Activated CD4-positive, alpha-beta T cell treated with anti-CD3 and anti-CD28 coated beads, Interleukin-10, Interleukin-2, amounts not matched to agents 100 ng/mL and 50 ng/mL, durations not matched to agents 16 hours and 8 hours (primary cell): Measurements from ENCODE around the gene MAP2K3.

Source experiments
- DNase-seq: peaks from one replicate; pipeline ENCODE4 v3.0.0-alpha.2; 2020

The MAP2K3 gene

DNA sequence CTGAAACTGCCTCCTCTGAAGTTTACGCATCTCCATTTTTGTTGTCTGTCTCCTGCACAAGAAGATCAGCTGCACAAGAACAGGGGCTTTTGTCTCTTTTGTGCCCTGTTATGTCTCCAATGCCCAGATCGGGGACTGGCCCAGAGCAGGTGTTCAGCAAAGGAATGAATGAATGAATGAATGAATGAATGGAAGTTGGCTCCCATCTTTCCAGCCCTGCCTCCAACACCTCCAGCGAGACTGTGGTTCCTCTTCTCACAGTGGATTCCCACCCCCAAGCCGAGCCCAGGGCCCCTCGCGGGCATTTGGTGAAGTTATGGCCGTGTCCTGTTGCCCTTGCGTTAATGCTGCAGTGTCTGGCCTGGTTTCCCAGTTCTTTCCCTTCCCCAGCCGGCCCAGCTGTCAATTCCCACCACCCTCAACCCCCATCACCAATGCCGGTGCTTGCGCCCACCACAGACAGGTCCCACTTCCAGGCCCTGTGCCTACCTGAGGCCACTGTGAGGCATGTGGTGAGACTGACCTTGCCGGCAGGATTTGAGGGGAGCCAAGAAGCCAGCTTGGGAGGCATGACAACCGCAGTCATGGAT, 70.4 kb downstream of the MAP2K3 start:
- DNase-seq: no peak

DNA sequence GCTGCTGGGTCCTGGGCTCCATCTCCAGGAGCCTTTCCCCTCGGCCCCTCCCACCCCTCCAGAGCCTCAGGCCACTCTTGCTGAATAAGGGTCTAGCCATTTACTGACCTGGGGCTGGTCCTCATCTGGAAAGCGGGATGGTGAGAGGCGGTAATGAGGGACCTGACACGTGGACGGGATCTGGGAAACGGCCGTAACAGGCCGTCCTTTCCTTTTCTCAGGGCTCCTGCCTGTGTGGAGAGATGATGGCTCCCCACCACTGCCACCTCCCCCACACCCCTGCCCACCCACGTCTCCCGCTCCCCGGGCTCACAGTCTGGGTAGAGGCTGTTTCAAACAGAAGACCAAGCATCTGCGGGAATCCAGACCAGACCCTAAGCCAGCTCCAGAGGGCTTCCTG, 71.1 kb downstream of the MAP2K3 start:
- DNase-seq: no peak

DNA sequence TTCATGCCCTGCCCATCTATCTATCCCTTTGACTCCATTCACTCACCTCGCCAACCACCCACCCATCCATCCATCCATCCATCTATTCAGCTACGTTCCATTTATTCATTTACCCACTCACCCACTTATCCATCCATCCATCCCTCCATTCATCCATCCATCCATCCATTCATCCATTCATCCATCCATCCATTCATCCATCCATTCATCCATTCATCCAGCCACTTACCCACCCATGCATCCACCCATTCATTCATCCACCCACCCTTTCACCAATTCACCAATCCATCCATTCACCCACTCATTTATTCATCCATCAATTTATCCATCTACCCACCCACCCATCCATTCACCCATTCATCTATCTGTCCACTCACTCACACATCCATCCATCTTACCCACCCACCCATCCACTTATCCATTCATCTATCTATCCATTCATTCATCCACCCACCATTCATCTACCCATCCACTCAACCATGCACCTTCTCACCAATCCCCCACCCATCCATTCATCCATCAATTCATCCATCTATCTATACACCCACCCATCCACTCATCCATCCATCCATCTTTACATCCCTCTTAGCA, 72.1 kb downstream of the MAP2K3 start:
- DNase-seq: no peak

DNA sequence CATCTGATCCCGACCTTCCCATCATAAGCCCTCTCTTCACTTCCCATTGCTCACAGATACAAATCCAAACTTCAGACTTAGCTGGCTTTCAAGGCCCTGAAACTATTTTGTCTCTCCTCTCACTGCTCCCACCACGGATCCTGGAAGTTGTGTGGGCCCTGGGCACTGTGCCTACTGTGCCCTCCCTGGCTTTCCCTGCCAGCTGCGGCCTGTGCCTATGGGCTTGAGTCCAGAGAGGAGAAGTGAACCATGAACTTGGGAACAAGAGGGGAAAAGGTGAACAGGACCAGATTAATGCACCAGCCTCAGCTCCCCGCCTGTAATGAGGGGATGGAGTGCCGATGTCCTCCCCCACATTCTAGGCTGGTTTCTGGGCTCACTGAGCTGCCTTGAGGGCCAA, 72.8 kb downstream of the MAP2K3 start:
- DNase-seq: no peak

DNA sequence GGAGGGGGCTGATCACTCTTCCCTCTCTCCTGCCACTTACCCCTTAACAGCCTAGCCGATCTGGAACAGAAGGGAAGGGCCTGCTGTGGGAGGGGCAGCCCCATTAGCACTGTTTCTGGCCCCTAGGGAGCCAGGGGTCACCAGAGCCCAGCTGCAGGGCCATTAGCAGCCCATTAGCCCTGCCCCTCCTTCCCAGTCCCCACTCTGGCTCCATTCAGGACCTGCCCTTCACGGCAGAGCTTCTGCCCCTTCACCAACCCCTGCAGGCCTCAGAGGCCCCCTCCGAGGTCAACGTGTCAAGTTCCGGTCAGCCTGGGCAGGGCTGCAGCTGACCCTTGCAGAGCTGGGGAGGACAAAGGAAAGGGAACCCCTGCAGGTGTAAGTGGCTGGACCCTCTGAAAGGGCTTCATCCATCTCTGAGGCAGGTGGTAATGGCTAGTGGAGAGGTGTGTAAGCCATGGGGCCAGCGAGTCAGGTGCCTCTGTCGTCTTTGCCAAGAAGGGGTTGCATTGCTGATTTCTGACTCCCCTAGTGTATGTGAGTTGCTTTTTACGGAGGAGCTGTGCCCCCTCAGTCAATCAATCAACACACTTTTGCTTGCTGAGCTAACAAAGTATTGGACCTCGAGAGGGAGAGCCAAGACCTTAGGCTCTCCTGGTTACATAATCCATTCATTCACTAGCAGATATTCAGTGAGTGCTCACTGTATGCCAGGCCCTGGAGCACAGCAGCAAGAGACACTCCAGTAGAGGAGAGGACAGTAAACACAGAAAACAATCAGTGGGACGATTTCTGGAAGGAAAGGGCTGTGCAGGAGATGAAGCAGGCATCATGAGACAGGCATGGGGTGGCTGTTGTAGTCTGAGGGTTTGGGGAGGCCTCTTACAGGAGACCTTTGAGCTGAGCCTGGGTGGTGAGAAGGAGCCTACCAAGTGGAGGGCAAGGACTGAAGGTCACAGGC, 73.5 kb downstream of the MAP2K3 start:
- DNase-seq: no peak

DNA sequence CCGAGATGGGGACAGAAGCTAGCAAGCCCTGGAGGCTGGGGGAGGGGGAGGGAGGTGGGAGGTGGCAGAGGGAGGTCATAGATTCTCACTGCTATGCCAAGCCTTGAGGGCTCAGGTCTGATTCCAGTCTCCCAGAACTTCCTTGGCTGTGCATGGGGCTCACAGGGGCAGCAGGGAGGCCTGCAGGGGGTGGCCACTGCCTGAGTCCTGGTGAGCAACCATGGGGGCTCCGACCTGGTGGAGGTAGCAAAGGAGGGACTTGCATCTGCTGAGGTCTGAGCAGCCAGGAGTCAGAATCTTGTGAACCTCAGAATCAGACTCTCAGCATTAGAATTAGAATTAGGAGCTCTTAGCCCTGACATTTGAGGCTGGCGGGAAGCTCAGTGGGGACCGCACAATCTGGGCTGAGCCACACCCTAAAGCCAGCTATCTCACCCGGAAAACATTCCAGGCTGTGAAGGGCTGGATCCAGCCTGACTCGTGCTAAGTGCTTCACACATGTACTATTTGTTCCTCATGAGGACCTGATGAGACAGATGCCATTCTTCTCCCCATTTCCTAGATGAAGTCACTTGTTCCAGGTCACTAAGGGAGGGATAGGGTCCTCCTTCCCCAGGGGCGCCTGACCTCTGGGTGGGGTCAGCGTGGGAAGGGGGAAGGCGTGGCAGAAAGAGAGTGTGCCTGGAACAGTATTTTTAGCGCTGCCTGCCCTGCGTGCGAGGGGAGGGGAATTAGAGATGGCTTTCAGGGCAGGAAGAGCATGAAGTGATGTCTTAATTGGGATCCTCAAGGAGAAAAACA, 74.4 kb downstream of the MAP2K3 start:
- no peak for DNase-seq

DNA sequence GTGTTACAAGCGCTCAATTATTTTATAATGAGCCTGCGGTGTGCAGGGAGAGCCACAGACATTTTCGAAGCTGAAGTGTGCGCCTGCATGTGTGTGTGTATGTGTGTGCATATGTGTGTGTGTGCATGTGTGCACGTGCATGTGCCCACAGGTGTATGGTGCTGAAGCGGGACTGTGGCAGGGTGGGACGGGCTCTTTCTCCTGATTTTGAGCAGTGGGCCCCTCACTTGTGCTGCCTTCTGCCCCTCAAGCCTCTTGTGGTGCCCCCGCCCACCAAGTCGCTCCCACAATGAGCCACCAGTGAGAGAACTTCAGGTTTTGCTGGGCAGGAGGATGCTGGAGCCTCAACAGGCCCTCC, 75.0 kb downstream of the MAP2K3 start:
- no peak for DNase-seq

DNA sequence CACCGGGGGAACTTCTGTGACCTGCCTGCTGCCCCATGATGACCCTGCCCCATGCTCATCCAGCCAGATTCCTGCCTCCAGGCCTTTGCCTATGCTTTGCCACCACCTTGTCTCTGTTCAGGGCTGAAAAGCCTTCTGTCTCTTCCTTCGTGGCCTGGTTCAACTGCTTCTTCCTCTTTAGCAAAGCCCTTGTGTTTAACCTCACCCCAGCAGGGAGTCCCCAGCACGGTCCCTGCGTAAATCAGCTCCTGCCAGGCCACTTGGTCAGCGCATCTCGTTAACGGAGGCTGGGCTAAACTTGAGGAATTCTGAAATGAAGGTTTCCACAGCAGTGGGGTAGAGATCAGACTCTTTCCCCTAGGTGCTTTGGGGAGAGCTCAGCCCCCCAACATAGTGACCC, 75.5 kb downstream of the MAP2K3 start:
- no peak for DNase-seq

DNA sequence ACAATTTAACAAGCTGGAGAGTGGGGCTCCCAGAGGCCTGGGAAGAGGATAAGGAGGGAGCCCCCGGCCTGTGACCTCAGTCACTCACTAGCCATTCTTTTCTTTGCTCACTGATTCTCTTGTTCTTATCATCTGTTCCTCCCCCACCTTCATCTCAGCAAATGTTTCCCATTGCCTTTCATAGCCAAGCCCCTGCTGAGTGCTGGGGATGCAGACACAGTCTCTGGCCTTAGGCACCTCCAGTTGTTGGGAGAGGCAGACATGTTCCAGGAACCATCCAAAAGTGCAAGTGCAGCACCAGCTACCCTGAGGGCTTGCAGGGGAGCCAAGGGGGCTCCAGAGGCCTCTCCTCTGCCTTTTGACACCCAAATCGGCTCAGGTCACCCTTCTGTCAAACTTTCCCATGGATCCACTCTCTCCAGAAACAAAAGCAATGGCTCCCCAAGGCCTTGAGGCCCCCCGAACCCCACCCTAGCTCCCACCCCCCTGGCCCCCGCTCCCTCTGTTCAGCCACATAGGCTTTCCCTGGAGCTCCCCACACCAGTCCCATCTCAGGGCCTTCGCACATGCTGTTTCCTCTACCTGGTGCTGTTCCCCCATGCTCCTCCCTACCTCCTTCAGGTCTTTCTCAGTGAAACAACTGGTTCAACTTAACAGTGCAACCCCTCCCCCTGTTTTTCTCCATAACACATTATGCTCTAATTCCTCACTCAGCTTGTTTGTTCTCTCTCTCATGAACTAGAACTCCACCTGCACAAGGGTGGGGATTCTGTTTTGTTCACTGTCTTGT, 76.7 kb downstream of the MAP2K3 start:
- no peak for DNase-seq

DNA sequence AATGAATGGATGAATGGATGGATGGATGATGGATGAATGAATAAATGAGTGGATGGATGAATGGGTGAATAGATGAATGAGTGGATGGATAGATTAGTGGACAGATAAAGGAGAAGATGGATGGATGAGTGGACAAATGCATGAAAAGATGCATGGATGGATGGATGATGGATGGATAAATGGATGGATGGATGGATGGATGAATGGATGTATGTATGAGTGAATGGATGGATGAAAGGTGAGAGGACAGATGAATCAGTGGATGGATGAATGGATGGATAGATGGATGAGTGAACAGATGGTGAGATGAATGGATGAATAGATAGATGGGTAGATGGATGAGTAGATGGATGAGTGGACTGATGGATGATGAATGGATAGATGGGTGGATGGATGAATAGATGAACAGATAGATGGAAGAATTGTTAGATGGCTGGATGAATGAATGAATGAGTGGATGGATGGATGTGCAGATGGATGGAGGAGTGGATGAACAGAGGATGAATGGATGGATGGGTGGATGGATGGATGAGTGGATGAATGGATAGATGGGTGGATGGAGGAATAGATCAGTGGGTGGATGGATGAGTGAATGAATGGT, 77.9 kb downstream of the MAP2K3 start:
- no peak for DNase-seq

DNA sequence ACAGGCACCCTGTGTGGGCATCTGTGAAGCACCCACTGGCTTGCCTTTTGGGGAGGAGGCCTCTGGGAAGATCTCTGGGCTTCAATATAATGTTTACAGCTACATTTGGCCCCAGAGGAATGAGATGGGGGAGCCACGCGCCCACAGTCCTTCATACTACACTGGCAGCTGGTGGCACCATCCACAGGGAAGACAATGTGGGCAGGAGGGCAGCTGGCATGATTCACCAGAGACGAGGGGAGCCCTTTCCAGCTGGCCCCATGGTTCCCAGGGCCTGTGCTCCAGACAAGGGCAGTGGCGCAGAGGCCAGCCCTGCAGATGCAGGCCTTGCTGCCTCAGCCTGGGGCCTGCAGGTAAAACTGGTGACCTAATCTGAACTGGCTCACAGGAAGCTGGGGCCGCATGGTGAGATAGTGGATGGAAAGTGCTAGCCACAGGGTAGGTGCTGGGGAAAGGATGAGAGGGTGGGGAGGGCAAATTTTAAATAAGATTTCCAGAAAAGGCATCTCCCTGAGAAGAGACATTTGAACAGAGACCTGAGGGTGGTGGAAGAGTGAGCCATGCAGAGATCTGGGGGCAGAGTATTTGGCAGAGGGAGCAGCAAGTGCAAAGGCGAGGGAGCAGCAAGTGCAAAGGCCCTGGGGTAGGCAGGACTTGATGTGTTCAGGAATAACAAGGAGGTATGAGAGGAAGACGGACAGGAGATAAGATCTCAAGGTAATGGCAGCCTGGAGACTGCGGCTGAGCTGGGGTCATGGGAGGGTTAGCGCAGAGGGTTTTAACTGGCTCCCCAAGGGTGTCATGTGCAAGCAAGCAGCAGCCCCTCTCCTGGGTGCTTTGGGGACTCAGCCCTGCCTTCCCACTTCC, 79.5 kb downstream of the MAP2K3 start:
- DNase-seq: no peak
